HG02571 (cell line): ENCODE measurements around the gene SLC30A1.

Source experiments
- ATAC-seq: cut with Tn5 transposase; IDR thresholded peaks from one replicate; pipeline ENCODE4 v1.9.1; 2021; ENCODE audit warnings: mild to moderate bottlenecking, moderate library complexity; ENCODE audit not compliant: unreplicated experiment

SLC30A1 gene

DNA sequence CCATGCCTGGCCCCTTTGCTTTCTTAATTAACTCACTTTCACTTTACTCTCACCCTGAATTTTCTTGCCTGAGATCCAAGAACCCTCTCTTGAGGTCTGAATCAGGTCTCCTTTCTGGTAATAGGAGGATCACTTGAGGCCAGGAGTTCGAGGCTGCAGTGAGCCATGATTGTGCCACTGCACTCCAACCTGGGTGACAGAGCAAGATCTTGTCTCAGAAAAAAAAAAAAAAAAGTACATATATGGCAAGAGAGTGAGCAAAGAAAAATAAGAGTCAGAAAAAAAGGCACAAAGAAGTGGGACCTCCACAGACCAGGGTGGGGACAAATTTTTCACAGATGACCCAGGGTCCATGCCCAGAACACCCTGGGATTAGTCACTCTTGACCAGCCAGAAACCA, 52.9 kb downstream of the SLC30A1 start:
- ATAC-seq = no peak

DNA sequence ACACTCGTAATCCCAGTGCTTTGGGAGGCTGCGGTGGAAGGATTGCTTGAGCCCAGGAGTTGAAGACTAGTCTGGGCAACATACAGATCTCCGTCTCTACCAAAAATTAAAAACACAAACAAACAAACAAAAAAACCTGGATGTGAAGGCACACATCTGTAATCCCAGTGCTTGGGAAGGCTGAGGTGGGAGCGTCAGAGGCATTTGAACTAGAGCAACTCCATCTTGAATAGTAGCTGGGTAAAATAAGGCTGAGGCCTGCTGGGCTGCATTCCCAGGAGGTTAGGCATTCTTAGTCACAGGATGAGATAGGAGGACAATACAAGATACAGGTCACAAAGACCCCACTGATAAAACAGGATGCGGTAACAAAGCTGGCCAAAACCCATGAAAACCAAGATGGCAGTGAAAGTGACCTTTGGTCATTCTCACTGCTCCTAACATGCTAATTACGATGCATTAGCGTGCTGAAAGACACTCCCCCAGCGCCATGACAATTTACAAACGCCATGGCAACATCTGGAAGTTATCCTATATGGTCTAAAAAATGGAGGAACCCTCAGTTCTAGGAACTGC, 53.8 kb downstream of the SLC30A1 start:
- no peak for ATAC-seq

DNA sequence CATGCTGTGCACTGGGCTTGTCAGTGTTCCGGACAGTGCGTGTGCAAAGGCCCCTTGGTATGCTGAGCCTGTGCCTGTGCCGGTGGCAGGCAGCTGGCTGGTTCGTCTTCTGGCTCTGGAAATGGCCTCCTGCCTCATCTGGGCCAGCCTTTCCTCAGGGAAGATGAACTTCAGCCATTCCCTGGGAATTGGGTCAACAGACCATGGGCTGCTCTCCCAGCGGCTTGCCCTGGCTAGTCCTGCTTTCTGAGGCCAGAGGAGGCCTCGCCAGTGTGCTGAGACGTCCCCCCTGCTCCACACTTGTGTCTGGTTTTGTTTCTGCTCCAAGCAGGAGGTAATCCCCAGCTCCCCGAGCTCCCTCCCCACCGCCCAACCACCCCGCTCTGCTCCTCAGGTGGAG, 54.4 kb downstream of the SLC30A1 start:
- ATAC-seq = no peak

DNA sequence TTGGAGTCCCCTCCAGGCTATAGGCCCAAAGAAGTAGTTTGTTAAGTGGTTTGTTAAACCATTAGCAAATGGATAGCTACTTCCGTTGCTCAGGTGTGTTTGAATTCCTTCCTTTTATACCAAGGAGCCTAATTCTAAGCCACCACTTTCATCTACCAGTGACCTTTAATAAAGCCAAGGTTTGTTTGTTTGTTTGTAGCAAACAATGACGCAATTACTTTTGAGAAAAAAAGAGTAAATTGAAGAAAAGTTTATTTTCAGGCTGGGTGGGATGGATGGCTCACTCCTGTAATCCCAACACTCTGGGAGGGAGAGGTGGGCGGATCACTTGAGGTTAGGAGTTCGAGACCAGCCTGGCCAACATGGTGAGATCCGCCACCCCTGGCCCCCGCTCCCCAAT, 56.2 kb downstream of the SLC30A1 start:
- no peak for ATAC-seq
